Rectal smooth muscle tissue (tissue), 1 donor: ENCODE data around the gene PITPNM2.

Experiments used
- H3K27ac ChIP-seq: one replicate; pipeline ENCODE4 v1.7.0; 2013; ENCODE audit warnings: low read depth, low read length, inconsistent platforms
- H3K27me3 ChIP-seq: one replicate; pipeline ENCODE4 v1.7.0; 2013; ENCODE audit warnings: low read length; ENCODE audit not compliant: control insufficient read depth, insufficient read depth
- H3K36me3 ChIP-seq: one replicate; pipeline ENCODE4 v1.7.0; 2013; ENCODE audit warnings: low read length; ENCODE audit not compliant: control insufficient read depth, insufficient read depth
- H3K4me1 ChIP-seq: one replicate; pipeline ENCODE4 v1.7.0; 2013; ENCODE audit warnings: low read length; ENCODE audit not compliant: control insufficient read depth, insufficient read depth
- H3K4me3 ChIP-seq: one replicate; pipeline ENCODE4 v1.7.0; 2013; ENCODE audit warnings: low read length
- H3K9ac ChIP-seq: one replicate; pipeline ENCODE4 v1.7.0; 2013; ENCODE audit warnings: low read length

The PITPNM2 gene

GRCh38 chr12:123153906-123154305, 3.0 kb upstream of the PITPNM2 start:
- Histone ChIP-seq H3K36me3 (no peaks in the 10 kb centered on the region), H3K4me1 (peaks cover 8% of the 10 kb centered on the region), H3K27me3 (no peaks in the 10 kb centered on the region), H3K27ac (no peak overlapping the region), H3K9ac (no peak overlapping the region), H3K4me3 (no peak overlapping the region)

DNA sequence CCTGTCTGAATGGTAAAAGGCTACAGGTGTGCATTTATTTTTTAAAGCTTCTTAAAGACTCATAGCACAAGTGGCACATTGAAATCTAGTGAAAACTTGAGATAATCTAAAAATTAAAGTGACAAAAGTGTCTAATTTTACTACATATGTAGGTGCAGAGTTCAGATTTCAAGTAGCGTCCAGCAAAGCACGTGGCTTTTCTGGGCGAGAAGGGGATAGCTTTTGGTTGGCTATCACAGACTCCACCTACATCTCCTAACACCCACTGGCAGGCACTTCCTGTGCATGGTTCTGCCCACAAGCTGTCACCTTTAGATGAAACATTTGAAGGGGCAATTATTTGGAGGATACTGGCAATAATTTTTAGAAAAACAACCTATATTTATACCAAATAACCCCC, 1.9 kb upstream of the PITPNM2 start:
- Histone ChIP-seq H3K4me3 (no peak overlapping the region), H3K27me3 (no peaks in the 10 kb centered on the region), H3K4me1 (peaks cover 11% of the 10 kb centered on the region), H3K27ac (no peak overlapping the region), H3K9ac (no peak overlapping the region), H3K36me3 (peaks cover 2% of the 10 kb centered on the region)

- Histone ChIP-seq H3K27me3 (no peaks in the 10 kb centered on the region), H3K36me3 (peaks cover 2% of the 10 kb centered on the region), H3K9ac (peak overlapping the region; percentile 82), H3K4me3 (peak overlapping the region; percentile 71), H3K27ac (peak overlapping the region; percentile 87), H3K4me1 (peaks cover 11% of the 10 kb centered on the region)
These were observed 866 bp upstream of the PITPNM2 start for GRCh38 chr12:123151457-123152454.

DNA sequence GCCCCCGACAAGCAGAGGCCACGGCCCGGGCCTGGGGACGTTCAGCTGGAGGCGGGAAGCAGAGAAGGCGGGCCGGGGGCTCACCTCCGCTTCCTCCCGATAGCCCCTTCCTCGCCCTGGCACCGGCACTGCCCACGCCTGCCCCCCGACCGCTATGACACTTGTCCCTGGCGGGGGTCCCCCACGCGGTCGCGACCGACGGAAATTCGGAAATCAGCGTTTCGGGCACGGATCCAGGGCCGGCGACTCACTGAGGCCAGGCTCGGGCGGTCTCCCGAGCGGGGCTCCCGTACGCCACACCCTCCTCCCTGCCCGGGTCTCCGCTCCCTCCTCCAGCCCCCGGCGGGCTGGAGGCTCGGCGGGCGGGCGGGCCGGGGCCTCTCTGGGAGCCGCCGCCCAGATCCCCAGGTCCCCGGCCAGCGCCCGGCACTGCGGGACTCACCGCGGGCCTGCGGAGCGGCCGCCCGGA, 581 bp downstream of the PITPNM2 start:
- H3K9ac ChIP-seq: peak overlapping the region; percentile 50
- H3K27ac ChIP-seq: peak overlapping the region; percentile 81
- H3K4me3 ChIP-seq: peak overlapping the region; percentile 81
- H3K4me1 ChIP-seq: peaks cover 11% of the 10 kb centered on the region
- peaks cover 2% of the 10 kb centered on the region for H3K36me3 ChIP-seq
- H3K27me3 ChIP-seq: no peaks in the 10 kb centered on the region

DNA sequence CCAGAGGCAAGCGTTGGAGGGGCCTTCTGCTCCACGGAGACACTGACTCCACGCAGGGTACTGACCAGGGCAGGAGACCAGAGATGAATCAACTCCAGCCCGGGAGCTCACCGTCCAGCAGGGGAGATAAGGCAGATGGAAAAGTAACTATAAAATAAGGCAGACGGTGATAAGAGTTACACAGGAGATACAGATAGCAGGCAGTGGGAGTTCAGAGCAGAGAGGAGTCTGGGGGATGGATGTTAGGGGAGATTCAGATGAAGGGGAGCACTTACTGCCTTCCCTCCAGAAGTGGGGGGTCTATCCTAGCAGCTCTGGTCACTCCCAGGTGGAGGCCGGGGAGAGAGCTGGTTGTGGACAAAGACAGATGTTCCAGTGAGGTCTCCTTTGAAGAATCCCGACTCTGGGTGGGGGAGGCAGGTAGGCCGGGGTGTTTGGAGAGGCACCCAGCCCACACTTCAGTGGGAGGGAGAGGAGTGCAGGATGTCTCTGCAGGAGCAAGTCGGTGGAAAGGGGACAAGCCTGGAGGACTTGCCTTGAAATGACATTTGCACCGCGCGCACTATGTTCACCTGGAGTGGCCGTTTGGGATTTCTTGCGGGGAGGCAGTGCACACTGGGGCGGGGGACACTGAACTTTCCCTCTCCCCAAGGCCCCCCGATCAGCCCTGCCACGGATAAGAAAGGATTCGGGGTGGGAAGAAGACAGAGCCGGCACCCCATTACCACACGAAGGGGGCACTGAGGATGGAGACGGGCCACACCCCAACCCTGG, 1.2 kb downstream of the PITPNM2 start:
- peak overlapping the region; percentile 81 for H3K27ac ChIP-seq

DNA sequence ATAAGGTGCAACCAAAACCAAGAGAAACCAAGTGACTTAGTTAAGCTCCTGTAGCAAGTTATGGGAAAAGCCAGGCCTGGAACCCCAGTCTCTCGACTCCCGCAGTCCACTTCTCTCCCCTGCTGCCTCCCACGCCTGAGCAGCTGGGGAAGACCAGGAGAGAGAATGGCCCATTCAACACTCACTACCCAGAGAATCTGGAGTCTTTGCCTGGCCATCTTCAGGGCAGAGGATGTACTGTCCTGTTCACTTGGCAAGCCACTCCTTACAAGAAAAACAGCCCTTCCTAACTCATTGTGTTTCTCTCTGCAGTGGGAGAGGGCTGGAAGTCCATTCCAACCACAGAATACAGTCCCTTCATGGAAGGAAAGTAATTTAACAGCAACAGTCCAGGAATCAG, 1.8 kb downstream of the PITPNM2 start:
- no peaks in the 10 kb centered on the region for H3K27me3 ChIP-seq
- H3K4me1 ChIP-seq: peaks cover 11% of the 10 kb centered on the region
- H3K4me3 ChIP-seq: peak overlapping the region; percentile 81
- H3K27ac ChIP-seq: peak overlapping the region; percentile 81
- no peak overlapping the region for H3K9ac ChIP-seq
- peaks cover 2% of the 10 kb centered on the region for H3K36me3 ChIP-seq

More for the DNA sequence above, 1.2 kb downstream of the PITPNM2 start:
- Histone ChIP-seq H3K4me1 (peaks cover 11% of the 10 kb centered on the region), H3K9ac (peak overlapping the region; percentile 50), H3K36me3 (peaks cover 2% of the 10 kb centered on the region), H3K4me3 (peak overlapping the region; percentile 81), H3K27me3 (no peaks in the 10 kb centered on the region)

DNA sequence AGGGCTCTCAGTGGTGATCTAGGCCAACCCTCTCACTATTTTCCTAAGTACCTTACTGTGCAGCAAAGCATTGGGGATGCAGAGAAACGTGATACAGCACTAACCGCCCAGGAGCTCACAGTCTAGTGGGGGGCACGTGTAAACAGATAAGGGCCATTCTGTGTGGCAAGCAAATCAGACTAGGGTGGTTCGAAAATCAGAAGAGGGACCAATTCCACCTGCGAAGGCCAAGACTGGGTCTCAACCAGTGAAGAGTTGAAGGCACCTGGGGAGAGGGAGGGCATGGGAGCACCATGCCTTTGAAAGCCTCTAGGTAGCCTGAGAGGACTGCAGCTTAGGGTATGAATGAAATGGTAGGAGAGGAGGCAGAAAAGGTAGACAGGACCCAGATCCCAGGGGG, 2.2 kb downstream of the PITPNM2 start:
- Histone ChIP-seq H3K4me3 (no peak overlapping the region), H3K27ac (peak overlapping the region; percentile 81), H3K27me3 (no peaks in the 10 kb centered on the region), H3K9ac (no peak overlapping the region), H3K36me3 (peaks cover 2% of the 10 kb centered on the region), H3K4me1 (peaks cover 14% of the 10 kb centered on the region)

GRCh38 chr12:123148223-123148622, 2.7 kb downstream of the PITPNM2 start:
- H3K27ac ChIP-seq: no peak overlapping the region
- peaks cover 2% of the 10 kb centered on the region for H3K36me3 ChIP-seq
- no peak overlapping the region for H3K9ac ChIP-seq
- H3K4me3 ChIP-seq: no peak overlapping the region
- H3K27me3 ChIP-seq: no peaks in the 10 kb centered on the region
- H3K4me1 ChIP-seq: peaks cover 18% of the 10 kb centered on the region

- no peak overlapping the region for H3K9ac ChIP-seq
- H3K27ac ChIP-seq: no peak overlapping the region
- H3K4me3 ChIP-seq: no peak overlapping the region
- H3K36me3 ChIP-seq: peaks cover 2% of the 10 kb centered on the region
- no peaks in the 10 kb centered on the region for H3K27me3 ChIP-seq
- H3K4me1 ChIP-seq: peaks cover 42% of the 10 kb centered on the region
These were observed 5.7 kb downstream of the PITPNM2 start for GRCh38 chr12:123145211-123145610.

DNA sequence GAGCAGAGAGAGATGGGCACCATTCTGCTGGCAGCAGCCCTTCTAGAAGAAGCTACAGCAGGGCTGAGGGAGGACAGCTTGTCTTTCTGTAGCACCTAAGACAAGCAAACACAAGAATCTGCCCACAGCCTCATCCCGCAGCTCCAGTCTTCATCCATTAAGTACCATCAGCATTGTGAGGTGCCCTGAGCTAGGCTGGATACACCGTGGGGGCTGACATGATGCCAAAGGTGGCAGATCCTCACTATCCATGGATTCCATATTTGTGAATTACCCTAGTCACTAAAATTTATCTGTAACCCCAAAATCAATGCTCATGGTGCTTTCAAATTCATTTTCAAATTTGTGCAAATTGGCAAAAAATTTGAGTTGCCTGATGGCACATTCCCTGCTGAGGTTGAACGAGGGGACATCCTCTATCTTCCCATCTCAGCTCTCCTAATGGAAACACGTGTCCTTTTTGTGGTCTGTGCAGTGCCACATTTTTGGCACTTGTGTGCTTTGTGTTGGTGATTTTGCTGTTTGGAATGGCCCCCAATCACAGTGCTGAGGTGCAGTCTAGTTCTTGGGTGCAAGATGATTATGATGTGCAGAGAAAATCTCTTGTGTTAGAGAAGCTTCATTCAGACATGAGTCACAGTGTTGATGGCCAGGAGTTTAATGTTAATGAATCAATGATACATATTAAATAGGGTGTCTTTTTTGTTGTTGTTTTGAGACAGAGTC, 7.0 kb downstream of the PITPNM2 start:
- Histone ChIP-seq H3K27me3 (no peaks in the 10 kb centered on the region), H3K27ac (peak overlapping the region; percentile 88), H3K4me1 (peaks cover 43% of the 10 kb centered on the region), H3K4me3 (no peak overlapping the region), H3K36me3 (peaks cover 2% of the 10 kb centered on the region), H3K9ac (no peak overlapping the region)

- Histone ChIP-seq H3K36me3 (no peaks in the 10 kb centered on the region), H3K4me3 (no peak overlapping the region), H3K27ac (peak overlapping the region; percentile 88), H3K4me1 (peaks cover 40% of the 10 kb centered on the region), H3K27me3 (no peaks in the 10 kb centered on the region), H3K9ac (no peak overlapping the region)
These were observed 7.8 kb downstream of the PITPNM2 start for GRCh38 chr12:123142921-123143735.
